ENCODE data around the gene FUCA2.

FUCA2 gene

DNA sequence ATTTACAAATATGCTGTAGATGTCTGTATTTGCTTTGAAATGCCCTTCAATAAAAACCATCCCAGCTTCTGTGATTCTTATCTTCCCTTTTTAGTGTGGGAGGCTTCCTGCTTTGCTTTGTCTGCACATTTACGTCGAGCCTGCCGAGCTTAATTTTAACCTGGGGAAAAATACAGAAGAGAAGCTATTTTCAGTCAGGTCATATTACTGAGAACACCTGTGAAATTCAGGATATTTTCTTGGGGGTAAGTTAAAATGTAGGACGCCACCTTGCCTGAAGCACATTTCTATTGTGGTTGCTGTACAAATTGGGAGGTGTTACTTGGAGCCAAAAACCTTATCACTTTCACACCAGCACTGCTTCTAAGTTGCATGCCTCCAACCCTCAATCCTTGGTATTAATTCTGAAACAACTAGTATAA, 43.6 kb upstream of the FUCA2 start:
- DNase-seq = no peak
- Histone ChIP-seq H3K4me3 (ENCODE audit: low read depth, low read length) (no peak overlapping the region), H3K36me3 (no peaks in the 10 kb centered on the region), H3K4me1 (no peaks in the 10 kb centered on the region), H3K9me3 (no peaks in the 10 kb centered on the region), H3K27me3 (no peaks in the 10 kb centered on the region)
- TF ChIP-seq, protein P1, sequence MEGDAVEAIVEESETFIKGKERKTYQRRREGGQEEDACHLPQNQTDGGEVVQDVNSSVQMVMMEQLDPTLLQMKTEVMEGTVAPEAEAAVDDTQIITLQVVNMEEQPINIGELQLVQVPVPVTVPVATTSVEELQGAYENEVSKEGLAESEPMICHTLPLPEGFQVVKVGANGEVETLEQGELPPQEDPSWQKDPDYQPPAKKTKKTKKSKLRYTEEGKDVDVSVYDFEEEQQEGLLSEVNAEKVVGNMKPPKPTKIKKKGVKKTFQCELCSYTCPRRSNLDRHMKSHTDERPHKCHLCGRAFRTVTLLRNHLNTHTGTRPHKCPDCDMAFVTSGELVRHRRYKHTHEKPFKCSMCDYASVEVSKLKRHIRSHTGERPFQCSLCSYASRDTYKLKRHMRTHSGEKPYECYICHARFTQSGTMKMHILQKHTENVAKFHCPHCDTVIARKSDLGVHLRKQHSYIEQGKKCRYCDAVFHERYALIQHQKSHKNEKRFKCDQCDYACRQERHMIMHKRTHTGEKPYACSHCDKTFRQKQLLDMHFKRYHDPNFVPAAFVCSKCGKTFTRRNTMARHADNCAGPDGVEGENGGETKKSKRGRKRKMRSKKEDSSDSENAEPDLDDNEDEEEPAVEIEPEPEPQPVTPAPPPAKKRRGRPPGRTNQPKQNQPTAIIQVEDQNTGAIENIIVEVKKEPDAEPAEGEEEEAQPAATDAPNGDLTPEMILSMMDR (IDR thresholded peaks at IDR 0.05; ENCODE audit: low read depth, low read length) = no peak

DNA sequence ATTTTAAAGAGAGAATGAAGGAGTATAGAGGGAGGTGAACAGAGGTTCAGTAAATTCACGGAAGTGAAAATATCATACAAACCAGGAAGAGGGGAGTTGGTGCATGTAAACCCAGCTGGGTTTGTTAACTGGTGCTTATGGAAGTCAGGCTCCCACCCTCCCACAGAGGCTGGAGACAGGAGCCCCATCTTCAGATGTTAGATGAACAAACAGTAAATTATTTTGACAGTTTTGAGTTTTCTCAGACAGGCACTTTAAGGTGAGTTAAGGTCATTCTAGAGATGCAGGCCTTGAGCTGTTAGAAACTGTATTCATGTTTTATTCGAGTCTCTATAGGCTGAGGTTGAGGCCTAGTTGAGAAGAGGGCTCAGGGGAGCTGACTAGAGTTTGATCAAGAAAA, 41.8 kb upstream of the FUCA2 start:
- H3K36me3 ChIP-seq = no peaks in the 10 kb centered on the region
- no peaks in the 10 kb centered on the region for H3K4me1 ChIP-seq
- DNase-seq = no peak
- H3K27me3 ChIP-seq = no peaks in the 10 kb centered on the region
- TF ChIP-seq, protein P1 (IDR thresholded peaks at IDR 0.05; ENCODE audit: low read depth, low read length) = no peak
- H3K4me3 ChIP-seq (ENCODE audit: low read depth, low read length) = no peak overlapping the region
- H3K9me3 ChIP-seq = no peaks in the 10 kb centered on the region

DNA sequence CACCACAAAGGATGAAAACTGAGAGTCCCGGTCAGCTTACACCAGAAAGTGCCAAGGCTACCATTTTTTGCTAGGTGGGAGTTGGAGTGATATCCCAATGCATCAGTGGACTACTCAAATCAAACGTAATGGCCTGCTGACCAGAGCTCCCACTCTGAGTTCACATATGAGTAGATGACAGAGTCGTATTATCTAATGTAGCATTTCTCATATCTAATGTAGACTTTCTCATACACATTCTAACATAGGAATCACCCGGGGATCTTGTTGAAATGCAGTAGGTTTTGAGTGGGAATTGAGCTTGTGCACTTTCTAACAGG, 38.4 kb upstream of the FUCA2 start:
- Histone ChIP-seq H3K4me1 (no peaks in the 10 kb centered on the region), H3K9me3 (no peaks in the 10 kb centered on the region), H3K36me3 (no peaks in the 10 kb centered on the region), H3K4me3 (ENCODE audit: low read depth, low read length) (no peak overlapping the region), H3K27me3 (no peaks in the 10 kb centered on the region)
- no peak for DNase-seq
- TF ChIP-seq, protein P1 (IDR thresholded peaks at IDR 0.05; ENCODE audit: low read depth, low read length) = no peak

DNA sequence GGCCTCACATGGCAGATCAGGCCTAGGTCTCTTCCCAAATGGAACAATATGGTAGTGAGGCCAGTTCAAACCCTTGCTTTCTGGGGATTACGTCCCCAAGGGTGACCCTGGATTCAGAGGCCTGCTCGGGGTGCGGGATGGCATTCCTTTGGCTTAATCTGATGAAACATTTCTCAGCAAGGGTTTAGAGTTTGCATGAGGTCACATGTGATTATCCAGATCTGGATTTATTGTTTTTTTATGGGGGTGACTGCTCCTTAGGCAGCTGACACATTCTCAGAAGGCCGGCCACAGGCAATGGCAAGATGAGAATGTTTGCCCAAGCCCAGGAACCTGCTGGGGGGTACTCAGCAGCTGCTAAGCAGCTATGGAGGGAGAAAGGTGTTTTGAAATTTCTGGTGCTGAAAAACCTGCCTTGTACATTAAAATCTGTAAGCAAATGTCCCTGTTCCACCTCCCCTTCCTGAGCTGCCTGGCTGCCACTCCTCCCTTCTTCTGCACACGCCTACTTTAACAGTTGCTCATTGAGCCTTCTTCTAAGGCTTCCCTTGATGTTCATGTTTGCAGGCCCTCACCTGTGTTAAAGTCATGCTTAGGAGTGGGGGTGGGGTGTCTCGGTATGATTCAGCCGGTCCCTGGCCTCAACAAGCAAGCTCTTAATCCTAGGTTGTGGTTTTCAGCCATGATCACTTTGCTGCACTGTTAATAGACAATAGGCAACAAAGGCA, 37.9 kb upstream of the FUCA2 start:
- TF ChIP-seq, protein P1 (IDR thresholded peaks at IDR 0.05; ENCODE audit: low read depth, low read length) = no peak
- no peak for DNase-seq
- no peaks in the 10 kb centered on the region for H3K36me3 ChIP-seq
- H3K9me3 ChIP-seq = no peaks in the 10 kb centered on the region
- H3K4me3 ChIP-seq (ENCODE audit: low read depth, low read length) = no peak overlapping the region
- no peaks in the 10 kb centered on the region for H3K27me3 ChIP-seq
- no peaks in the 10 kb centered on the region for H3K4me1 ChIP-seq

DNA sequence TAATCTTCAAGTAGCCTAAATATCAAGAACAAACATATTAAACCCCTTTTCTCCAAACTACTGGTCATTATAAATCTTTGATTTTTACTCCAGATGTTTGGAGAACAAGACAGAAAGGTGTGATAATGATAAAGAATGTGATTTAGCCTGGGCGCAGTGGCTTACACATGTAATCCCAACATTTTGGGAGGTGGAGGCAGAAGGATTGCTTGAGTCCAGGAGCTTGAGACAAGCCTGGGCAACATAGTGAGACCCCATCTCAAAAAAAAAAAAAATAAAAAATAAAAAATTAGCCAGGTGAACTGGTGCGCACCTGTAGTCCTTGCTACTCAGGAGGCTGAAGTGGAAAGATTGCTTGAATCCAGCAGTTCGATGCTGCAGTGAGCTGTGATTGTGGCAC, 35.1 kb upstream of the FUCA2 start:
- H3K36me3 ChIP-seq = no peaks in the 10 kb centered on the region

DNA sequence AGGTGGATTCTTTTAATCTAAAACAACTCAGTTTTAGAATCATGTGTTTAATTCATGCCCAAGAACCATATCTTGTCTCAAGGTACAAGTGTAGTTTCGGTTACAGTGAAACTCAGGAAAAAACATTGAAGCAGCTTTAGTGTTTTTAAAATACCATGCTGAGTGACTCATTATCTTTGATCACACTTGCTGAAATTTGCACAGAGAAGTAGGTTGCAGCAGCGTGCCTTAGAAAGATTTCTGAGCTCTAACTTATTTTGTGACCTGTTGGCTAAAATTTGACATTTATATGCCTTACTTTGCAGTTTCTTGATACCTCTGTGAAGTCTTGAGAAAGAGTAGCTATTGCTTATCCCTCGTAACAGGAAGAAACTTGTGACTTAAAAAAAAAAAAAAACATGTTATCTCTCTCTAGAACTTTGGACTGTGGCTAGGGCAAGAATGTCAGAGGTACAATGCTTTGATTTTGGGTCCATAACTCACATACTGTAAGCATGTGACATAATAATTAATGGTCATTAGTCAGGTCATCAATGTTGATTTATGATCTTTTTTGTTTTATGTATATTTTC, 34.5 kb upstream of the FUCA2 start:
- H3K36me3 ChIP-seq = no peaks in the 10 kb centered on the region
- H3K27me3 ChIP-seq = no peaks in the 10 kb centered on the region
- H3K9me3 ChIP-seq = no peaks in the 10 kb centered on the region
- no peak for DNase-seq
- H3K4me1 ChIP-seq = no peaks in the 10 kb centered on the region
- H3K4me3 ChIP-seq (ENCODE audit: low read depth, low read length) = no peak overlapping the region
- TF ChIP-seq, protein P1 (IDR thresholded peaks at IDR 0.05; ENCODE audit: low read depth, low read length) = no peak

More for the DNA sequence above, 35.1 kb upstream of the FUCA2 start:
- no peak for DNase-seq
- Histone ChIP-seq H3K4me3 (ENCODE audit: low read depth, low read length) (no peak overlapping the region), H3K9me3 (no peaks in the 10 kb centered on the region), H3K4me1 (no peaks in the 10 kb centered on the region), H3K27me3 (no peaks in the 10 kb centered on the region)
- TF ChIP-seq, protein P1 (IDR thresholded peaks at IDR 0.05; ENCODE audit: low read depth, low read length) = no peak
